Endothelial cell (in vitro differentiated cells): ENCODE results near the gene ARAP2. TPM values are rescaled to one million over a fixed set of nuclear protein-coding genes. Genes with fewer than 3 reads are reported as not detected.

ENCODE experiments used
- DNase-seq: peaks from one replicate; pipeline ENCODE4 v3.0.0; 2021; ENCODE audit warnings: low spot score
- H3K27ac Mint-ChIP-seq: one replicate; pipeline ENCODE4 v1.8.0; 2021; ENCODE audit warnings: mixed read lengths, inconsistent platforms; ENCODE audit not compliant: unreplicated experiment
- H3K27me3 Mint-ChIP-seq: one replicate; pipeline ENCODE4 v1.8.0; 2021; ENCODE audit warnings: mild to moderate bottlenecking, moderate library complexity, mixed read lengths, inconsistent platforms; ENCODE audit not compliant: unreplicated experiment
- H3K36me3 Mint-ChIP-seq: one replicate; pipeline ENCODE4 v1.8.0; 2021; ENCODE audit warnings: mild to moderate bottlenecking, low read depth, mixed read lengths, inconsistent platforms; ENCODE audit not compliant: unreplicated experiment
- H3K4me1 Mint-ChIP-seq: one replicate; pipeline ENCODE4 v1.8.0; 2021; ENCODE audit warnings: mild to moderate bottlenecking, mixed read lengths, inconsistent platforms; ENCODE audit not compliant: unreplicated experiment
- H3K4me3 Mint-ChIP-seq: one replicate; pipeline ENCODE4 v1.8.0; 2021; ENCODE audit warnings: mild to moderate bottlenecking, mixed read lengths, inconsistent platforms; ENCODE audit not compliant: unreplicated experiment
- H3K9me3 Mint-ChIP-seq: one replicate; pipeline ENCODE4 v1.8.0; 2021; ENCODE audit warnings: mixed read lengths, inconsistent platforms; ENCODE audit not compliant: unreplicated experiment
- total RNA-seq: library from RNA; stranded (reverse); fragmentation: NEBNext Ultra II Directional; extraction: Animal tissue kit (Norgen Biotek cat#: 25700); gene quantifications from one replicate; pipeline ENCODE4 v1.2.1, GENCODE V29; 2021; ENCODE audit not compliant: unreplicated experiment
- TF ChIP-seq, protein P1 (sequence below): fragments of 200-600 bp; sonication (generic); IDR thresholded peaks from one replicate; pipeline ENCODE4 v1.5.0; 2021; ENCODE audit warnings: antibody characterized with exemption; ENCODE audit not compliant: unreplicated experiment

Gene ARAP2
- total RNA-seq, 1 donor from 2014 or later, result 20.1 TPM

- no peak overlapping the region for H3K4me3 Mint-ChIP-seq
- DNase-seq, result no peak
- H3K27me3 Mint-ChIP-seq, result peaks cover 2% of the 10 kb centered on the region
- H3K9me3 Mint-ChIP-seq, result no peaks in the 10 kb centered on the region
- H3K27ac Mint-ChIP-seq, result no peak overlapping the region
- H3K4me1 Mint-ChIP-seq, result peaks cover 27% of the 10 kb centered on the region
- H3K36me3 Mint-ChIP-seq, result no peaks in the 10 kb centered on the region
- TF ChIP-seq, protein P1, sequence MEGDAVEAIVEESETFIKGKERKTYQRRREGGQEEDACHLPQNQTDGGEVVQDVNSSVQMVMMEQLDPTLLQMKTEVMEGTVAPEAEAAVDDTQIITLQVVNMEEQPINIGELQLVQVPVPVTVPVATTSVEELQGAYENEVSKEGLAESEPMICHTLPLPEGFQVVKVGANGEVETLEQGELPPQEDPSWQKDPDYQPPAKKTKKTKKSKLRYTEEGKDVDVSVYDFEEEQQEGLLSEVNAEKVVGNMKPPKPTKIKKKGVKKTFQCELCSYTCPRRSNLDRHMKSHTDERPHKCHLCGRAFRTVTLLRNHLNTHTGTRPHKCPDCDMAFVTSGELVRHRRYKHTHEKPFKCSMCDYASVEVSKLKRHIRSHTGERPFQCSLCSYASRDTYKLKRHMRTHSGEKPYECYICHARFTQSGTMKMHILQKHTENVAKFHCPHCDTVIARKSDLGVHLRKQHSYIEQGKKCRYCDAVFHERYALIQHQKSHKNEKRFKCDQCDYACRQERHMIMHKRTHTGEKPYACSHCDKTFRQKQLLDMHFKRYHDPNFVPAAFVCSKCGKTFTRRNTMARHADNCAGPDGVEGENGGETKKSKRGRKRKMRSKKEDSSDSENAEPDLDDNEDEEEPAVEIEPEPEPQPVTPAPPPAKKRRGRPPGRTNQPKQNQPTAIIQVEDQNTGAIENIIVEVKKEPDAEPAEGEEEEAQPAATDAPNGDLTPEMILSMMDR, result no peak
These were observed 20.0 kb upstream of the ARAP2 start for GRCh38 chr4:36264207-36264826.

- H3K27me3 Mint-ChIP-seq, result peaks cover 2% of the 10 kb centered on the region
- no peak overlapping the region for H3K4me3 Mint-ChIP-seq
- no peak for DNase-seq
- no peak overlapping the region for H3K27ac Mint-ChIP-seq
- no peaks in the 10 kb centered on the region for H3K36me3 Mint-ChIP-seq
- H3K9me3 Mint-ChIP-seq, result no peaks in the 10 kb centered on the region
- peaks cover 25% of the 10 kb centered on the region for H3K4me1 Mint-ChIP-seq
- TF ChIP-seq, protein P1, result no peak
These were observed 16.4 kb upstream of the ARAP2 start for GRCh38 chr4:36260731-36261130.

DNA sequence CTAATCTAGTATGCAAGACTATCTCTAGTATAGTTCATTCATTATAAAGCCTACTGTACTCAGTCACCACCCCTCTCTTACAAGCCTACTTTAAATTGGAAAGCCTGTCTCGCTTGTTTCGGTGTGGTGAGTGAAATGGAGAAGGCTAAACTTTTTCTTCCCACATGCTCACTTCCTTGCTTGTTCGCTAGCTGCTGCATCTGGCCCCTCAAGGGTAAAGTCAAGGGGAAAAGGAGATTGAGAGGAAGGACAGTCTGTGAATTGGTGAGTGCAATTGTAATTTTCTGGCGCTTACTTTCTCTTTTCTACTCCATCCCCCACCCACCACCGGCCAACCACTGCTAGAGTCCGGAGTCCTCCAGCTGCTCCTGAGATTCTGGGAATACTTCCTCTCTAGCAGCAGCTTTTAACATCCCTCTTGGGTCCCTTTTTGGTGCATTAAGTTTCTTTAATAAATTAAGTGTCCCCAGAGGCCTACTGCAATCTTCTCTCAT is 12.1 kb upstream of the ARAP2 start:
- H3K36me3 Mint-ChIP-seq, result no peaks in the 10 kb centered on the region
- peaks cover 19% of the 10 kb centered on the region for H3K4me1 Mint-ChIP-seq
- H3K9me3 Mint-ChIP-seq, result no peaks in the 10 kb centered on the region
- H3K27ac Mint-ChIP-seq, result peak overlapping the region; percentile 72
- no peaks in the 10 kb centered on the region for H3K27me3 Mint-ChIP-seq
- no peak for DNase-seq
- no peak overlapping the region for H3K4me3 Mint-ChIP-seq
- TF ChIP-seq, protein P1, result no peak

GRCh38 chr4:36255577-36255976 is 11.3 kb upstream of the ARAP2 start:
- H3K27me3 Mint-ChIP-seq, result no peaks in the 10 kb centered on the region
- TF ChIP-seq, protein P1, result no peak
- H3K36me3 Mint-ChIP-seq, result no peaks in the 10 kb centered on the region
- DNase-seq, result no peak
- H3K27ac Mint-ChIP-seq, result peak overlapping the region; percentile 88
- H3K9me3 Mint-ChIP-seq, result no peaks in the 10 kb centered on the region
- H3K4me1 Mint-ChIP-seq, result peaks cover 19% of the 10 kb centered on the region
- H3K4me3 Mint-ChIP-seq, result no peak overlapping the region

DNA sequence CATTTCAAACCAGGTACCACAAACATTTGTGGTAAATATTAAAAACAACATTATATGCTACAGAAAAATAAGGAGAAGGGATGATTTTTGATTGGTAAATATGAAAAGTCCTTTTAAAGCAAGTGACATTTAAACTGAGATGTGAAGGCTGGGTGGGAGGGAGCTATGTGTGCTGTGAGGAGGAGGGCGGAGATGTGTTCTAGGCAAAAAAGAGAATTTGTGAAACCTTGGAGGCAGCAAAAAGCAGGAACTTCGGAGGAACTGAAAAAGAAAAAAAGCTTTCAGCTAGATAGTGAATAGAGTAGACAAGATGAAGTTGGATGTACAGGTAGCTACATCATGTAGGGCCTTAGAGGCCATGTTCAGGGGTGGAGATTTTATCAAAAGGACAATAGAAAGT is 10.1 kb upstream of the ARAP2 start:
- no peak overlapping the region for H3K4me3 Mint-ChIP-seq
- DNase-seq, result no peak
- no peaks in the 10 kb centered on the region for H3K36me3 Mint-ChIP-seq
- H3K27me3 Mint-ChIP-seq, result no peaks in the 10 kb centered on the region
- H3K27ac Mint-ChIP-seq, result peak overlapping the region; percentile 1
- peaks cover 19% of the 10 kb centered on the region for H3K4me1 Mint-ChIP-seq
- H3K9me3 Mint-ChIP-seq, result no peaks in the 10 kb centered on the region
- TF ChIP-seq, protein P1, result no peak
